AG09309 (cell line): ENCODE measurements around the gene TLCD3B.

Experiments used
- DNase-seq: peaks from one replicate; pipeline ENCODE4 v3.0.0-alpha.2; 2010; ENCODE audit warnings: low read depth
- H3K4me3 ChIP-seq: 2 replicates; pipeline ENCODE4 v1.5.1; 2011; ENCODE audit warnings: mild to moderate bottlenecking, low read depth, low read length, moderate library complexity; ENCODE audit not compliant: control insufficient read depth
- CTCF ChIP-seq: IDR thresholded peaks from 2 replicates; pipeline ENCODE4 v1.5.1; 2011; ENCODE audit warnings: mild to moderate bottlenecking, low read depth, low read length, inconsistent platforms; ENCODE audit not compliant: insufficient read depth, control insufficient read depth; ENCODE audit errors: missing control alignments

The TLCD3B gene

GRCh38 chr16:29983420-29984136 lies 47.5 kb downstream of the TLCD3B start:
- H3K4me3 ChIP-seq = no peak overlapping the region
- no peak for TF ChIP-seq CTCF
- no peak for DNase-seq

GRCh38 chr16:29982560-29983419 lies 48.3 kb downstream of the TLCD3B start:
- no peak for DNase-seq
- H3K4me3 ChIP-seq = no peak overlapping the region
- TF ChIP-seq CTCF = no peak

DNA sequence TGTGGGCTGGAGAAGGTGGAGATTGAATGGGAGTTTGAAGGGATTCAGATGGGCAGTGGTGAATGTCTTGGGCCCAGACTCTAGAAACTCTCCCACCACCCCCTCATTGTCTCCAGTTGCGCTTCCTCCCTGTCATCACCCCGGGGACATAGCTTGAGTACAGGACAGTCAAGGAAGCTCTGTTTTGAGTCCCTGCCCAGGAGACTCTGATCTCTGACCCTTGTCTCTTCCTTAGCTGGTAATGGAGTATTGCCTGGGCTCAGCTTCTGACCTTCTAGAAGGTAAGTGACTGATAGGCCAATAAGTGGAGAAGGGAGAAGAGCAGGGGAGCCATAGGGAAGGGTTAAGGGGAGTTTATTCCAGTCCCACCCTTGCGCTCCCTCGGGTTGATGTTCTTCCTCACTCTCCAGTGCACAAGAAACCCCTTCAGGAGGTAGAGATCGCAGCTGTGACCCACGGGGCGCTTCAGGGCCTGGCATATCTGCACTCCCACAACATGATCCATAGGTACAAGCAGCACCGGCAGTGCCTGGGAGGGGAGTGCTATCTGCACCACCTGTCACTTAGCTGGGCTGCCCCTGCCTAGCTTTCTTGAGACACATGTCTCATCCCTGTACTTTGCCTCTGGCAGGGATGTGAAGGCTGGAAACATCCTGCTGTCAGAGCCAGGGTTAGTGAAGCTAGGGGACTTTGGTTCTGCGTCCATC lies 52.4 kb downstream of the TLCD3B start:
- no peak overlapping the region for H3K4me3 ChIP-seq
- TF ChIP-seq CTCF = no peak
- no peak for DNase-seq

DNA sequence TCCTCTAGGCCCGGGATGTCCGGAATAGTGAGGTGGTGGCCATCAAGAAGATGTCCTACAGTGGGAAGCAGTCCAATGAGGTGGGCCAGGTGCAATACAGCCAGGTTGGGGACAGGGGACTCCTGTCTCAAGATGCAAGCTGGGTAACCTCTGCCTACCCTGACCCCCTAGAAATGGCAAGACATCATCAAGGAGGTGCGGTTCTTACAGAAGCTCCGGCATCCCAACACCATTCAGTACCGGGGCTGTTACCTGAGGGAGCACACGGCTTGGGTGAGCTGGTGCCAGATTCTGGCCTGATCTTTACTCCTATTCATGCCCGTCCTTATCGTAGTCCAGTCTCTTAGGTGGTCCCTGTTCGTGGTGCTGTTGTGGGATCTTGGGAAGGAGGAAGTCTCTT lies 53.0 kb downstream of the TLCD3B start:
- H3K4me3 ChIP-seq = no peak overlapping the region
- TF ChIP-seq CTCF = no peak
- DNase-seq = no peak

DNA sequence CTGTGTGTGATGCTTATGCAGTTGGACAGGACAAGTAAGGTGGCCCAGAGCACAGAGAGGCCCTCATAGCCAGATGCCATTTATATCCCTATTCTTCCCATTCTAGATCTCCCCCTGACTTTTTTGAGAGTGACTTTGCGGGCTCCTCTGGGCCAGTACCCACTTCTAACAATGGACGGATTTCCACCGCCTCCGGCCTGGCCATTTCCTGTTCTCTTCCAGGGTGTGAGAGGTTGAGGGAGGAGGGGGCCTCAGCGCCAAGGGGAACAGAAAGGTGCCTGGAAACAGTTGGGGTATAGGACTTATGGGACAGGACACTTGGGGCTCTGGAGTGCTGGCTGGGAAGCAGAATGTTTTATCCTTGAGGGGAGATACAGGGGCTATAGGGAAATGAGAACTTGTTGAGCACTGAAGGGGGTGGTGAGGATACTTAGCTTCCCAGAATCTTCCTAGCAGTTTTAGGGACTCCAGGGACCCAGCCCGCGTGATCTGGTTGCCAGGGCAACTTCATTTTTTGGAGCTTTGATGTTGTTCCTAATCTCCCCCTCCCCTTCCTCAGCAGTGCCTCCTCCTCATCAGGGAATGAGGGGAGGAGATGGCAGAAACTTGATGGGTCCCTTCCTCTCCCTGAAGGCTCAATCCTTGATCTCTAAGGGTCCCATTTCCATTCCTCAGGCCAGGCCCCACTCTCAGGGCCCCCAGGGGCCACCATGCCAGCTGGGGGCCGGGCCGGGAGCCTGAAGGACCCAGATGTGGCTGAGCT lies 53.8 kb downstream of the TLCD3B start:
- no peak for DNase-seq
- TF ChIP-seq CTCF = no peak
- H3K4me3 ChIP-seq = no peak overlapping the region

DNA sequence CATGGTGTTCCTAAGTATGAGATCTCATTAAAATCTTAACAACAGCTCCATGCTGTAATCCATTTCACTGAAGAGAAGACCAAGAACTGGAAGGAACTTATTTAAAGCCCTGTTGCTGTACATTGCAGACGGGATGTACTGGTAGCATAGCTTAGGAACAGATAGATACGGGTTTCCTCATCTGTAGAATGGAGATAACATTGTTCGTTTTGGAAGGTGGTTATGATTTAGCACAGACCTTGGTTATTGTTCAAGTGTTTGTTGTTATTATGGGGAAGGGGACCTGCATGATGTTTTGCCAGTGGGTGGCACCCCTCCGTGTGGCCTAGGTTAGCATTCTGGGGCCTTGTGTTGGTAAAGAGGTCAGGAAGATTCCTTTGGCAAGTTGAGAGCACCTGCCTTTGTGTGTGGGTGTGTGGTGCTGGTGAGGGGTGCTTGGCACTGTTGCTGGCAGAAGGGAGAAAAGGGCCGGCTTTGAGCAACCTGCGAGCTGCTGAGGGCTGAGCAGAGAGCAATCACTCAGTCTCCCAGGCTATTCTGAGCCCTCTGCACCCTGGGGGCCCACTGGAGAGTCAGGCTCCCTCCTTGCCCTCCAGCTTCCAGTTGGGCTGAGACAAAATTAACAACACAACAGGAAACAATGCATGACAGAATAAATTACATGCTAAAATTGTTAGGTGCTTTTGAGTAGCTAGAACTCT lies 55.1 kb downstream of the TLCD3B start:
- DNase-seq = no peak
- peak overlapping the region; percentile 95 for H3K4me3 ChIP-seq
- no peak for TF ChIP-seq CTCF
